Nephron progenitor cell (in vitro differentiated cells): ENCODE measurements around the gene MAP6.

ENCODE experiments used
- DNase-seq: peaks from one replicate; pipeline ENCODE4 v3.0.0; 2021
- H3K27ac Mint-ChIP-seq: 2 replicates; pipeline ENCODE4 v1.8.0; 2021; ENCODE audit warnings: mild to moderate bottlenecking, moderate library complexity, mixed read lengths
- H3K27me3 Mint-ChIP-seq: 2 replicates; pipeline ENCODE4 v1.8.0; 2021; ENCODE audit warnings: mild to moderate bottlenecking, low read depth, mixed read lengths; ENCODE audit not compliant: poor library complexity
- H3K36me3 Mint-ChIP-seq: 2 replicates; pipeline ENCODE4 v1.8.0; 2021; ENCODE audit warnings: low read depth, mixed read lengths
- H3K4me1 Mint-ChIP-seq: 2 replicates; pipeline ENCODE4 v1.8.0; 2021; ENCODE audit warnings: mixed read lengths
- H3K4me3 Mint-ChIP-seq: 2 replicates; pipeline ENCODE4 v1.8.0; 2021; ENCODE audit warnings: mild to moderate bottlenecking, moderate library complexity, mixed read lengths
- H3K9me3 Mint-ChIP-seq: 2 replicates; pipeline ENCODE4 v1.8.0; 2021; ENCODE audit warnings: mild to moderate bottlenecking, moderate library complexity, mixed read lengths
- CTCF ChIP-seq: fragments of 200-600 bp; sonication (generic); IDR thresholded peaks from 2 replicates; pipeline ENCODE4 v1.5.0; 2021; ENCODE audit warnings: antibody characterized with exemption

MAP6 gene

GRCh38 chr11:75706260-75706729 lies 37.5 kb upstream of the MAP6 start:
- no peak overlapping the region for H3K4me3 Mint-ChIP-seq
- peaks cover 19% of the 10 kb centered on the region for H3K9me3 Mint-ChIP-seq

DNA sequence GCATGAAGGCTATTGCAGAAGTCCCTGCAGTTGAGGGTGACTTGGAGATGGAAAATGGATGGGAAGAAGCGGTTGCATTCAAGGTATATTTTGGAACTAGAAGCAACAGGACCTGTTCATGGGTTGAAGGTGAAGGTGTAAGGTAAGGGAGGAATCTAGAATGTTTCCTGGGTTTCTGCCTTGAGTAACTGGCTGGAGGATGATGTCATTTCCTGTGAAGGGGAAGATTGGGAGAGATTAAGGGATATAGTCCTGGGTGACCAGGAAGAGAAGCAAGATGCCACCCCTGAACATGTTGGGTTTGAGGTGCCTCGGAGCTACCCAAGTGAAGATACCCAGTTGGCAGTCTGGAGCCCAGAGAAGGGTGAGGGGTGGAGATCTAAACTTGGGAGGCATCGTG lies 36.7 kb upstream of the MAP6 start:
- no peak overlapping the region for H3K27ac Mint-ChIP-seq
- peaks cover 23% of the 10 kb centered on the region for H3K27me3 Mint-ChIP-seq
- H3K4me3 Mint-ChIP-seq = no peak overlapping the region
- no peaks in the 10 kb centered on the region for H3K4me1 Mint-ChIP-seq
- H3K36me3 Mint-ChIP-seq = no peaks in the 10 kb centered on the region
- peaks cover 19% of the 10 kb centered on the region for H3K9me3 Mint-ChIP-seq
- no peak for DNase-seq
- TF ChIP-seq CTCF = no peak

More at GRCh38 chr11:75706260-75706729, 37.5 kb upstream of the MAP6 start:
- peak; percentile 91 for TF ChIP-seq CTCF
- Mint-ChIP-seq H3K27ac (no peak overlapping the region), H3K36me3 (no peaks in the 10 kb centered on the region), H3K4me1 (no peaks in the 10 kb centered on the region), H3K27me3 (peaks cover 25% of the 10 kb centered on the region)
- DNase-seq = peak; percentile 71

DNA sequence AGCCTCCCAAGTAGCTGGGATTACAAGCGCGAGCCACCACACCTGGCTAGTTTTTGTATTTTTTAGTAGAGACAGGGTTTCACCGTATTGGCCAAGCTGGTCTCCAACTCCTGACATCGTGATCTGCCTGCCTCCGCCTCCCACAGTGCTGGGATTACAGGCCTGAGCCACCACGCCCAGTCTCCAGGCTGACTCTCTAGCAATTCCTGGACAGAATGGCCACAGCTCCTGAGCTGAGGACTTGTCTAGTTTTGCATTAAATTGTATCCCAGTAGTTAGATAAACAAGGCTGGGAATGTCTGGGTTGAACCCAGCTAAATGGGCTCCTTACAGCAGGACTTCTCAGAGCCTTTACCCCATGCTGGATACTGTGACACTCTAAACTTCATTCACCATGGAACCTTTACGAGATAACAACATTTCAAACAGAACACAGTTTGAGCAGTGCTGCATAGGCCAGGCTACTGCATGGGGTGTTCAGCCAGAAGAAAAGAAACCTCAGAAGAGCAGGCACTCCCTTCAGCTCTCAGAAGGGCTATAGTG lies 34.9 kb upstream of the MAP6 start:
- TF ChIP-seq CTCF = no peak
- DNase-seq = no peak
- Mint-ChIP-seq H3K4me3 (no peak overlapping the region), H3K4me1 (no peaks in the 10 kb centered on the region), H3K36me3 (no peaks in the 10 kb centered on the region), H3K27me3 (peaks cover 24% of the 10 kb centered on the region), H3K9me3 (peaks cover 19% of the 10 kb centered on the region), H3K27ac (no peak overlapping the region)

DNA sequence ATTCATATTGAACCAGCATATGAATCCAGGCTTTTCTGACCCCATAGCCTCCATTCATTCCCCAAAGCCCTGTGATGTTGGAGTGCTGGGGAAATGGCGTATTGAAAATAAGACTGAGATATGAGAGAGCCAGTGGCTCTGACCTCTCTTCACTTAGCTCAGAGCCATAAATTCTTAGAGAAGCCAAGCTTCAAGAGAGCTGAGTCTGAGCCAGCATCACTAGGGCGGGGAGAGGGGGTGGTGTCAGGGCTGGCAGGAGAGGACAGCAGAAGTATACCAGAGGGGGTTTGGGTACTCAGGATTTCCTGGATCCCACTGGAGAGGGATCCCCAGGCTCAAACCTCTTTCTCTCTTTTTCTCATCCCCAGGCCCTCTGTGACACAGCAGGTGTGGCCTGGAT lies 32.1 kb upstream of the MAP6 start:
- TF ChIP-seq CTCF = no peak
- no peaks in the 10 kb centered on the region for H3K4me1 Mint-ChIP-seq
- H3K9me3 Mint-ChIP-seq = peaks cover 5% of the 10 kb centered on the region
- no peak overlapping the region for H3K27ac Mint-ChIP-seq
- no peaks in the 10 kb centered on the region for H3K36me3 Mint-ChIP-seq
- DNase-seq = no peak
- H3K4me3 Mint-ChIP-seq = no peak overlapping the region
- peaks cover 37% of the 10 kb centered on the region for H3K27me3 Mint-ChIP-seq

DNA sequence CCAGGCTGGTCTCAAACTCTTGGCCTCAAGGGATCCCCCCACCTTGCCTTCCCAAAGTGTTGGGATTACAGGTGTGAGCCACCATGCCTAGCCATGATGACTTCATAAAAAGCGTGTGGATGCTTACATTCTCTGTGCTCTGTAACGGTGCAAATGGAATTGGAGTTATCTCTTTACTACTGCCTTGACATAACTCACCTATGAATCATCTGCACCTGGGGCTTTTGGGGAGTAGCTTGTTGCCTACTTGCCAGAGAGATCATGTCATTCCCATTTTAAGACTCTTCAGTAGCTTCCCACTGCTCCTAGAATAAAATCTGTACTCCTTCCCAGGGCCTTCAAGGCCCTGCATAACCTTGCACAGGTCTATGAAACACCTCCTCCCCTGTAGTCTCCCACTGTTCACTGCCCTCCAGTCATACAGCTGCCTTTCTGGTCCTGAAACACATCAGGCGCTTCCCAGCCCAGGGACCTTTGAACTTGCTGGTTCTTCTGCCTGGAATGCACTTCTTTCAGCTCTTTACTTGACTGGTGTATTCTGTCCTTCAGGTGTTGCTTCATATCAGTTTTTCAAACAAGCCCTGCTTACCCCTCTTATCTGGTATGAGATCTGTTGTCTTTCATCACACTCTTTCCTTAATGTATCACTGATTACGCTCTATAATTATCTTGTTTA lies 29.2 kb upstream of the MAP6 start:
- DNase-seq = no peak
- no peak overlapping the region for H3K27ac Mint-ChIP-seq
- H3K4me3 Mint-ChIP-seq = no peak overlapping the region
- TF ChIP-seq CTCF = no peak
- peaks cover 46% of the 10 kb centered on the region for H3K27me3 Mint-ChIP-seq
- H3K36me3 Mint-ChIP-seq = no peaks in the 10 kb centered on the region
- no peaks in the 10 kb centered on the region for H3K4me1 Mint-ChIP-seq
- peaks cover 15% of the 10 kb centered on the region for H3K9me3 Mint-ChIP-seq

- DNase-seq = no peak
- no peak overlapping the region for H3K4me3 Mint-ChIP-seq
- H3K36me3 Mint-ChIP-seq = no peaks in the 10 kb centered on the region
- H3K27ac Mint-ChIP-seq = no peak overlapping the region
- peaks cover 44% of the 10 kb centered on the region for H3K27me3 Mint-ChIP-seq
- H3K4me1 Mint-ChIP-seq = peaks cover 10% of the 10 kb centered on the region
- H3K9me3 Mint-ChIP-seq = peaks cover 15% of the 10 kb centered on the region
- TF ChIP-seq CTCF = no peak
Observed at GRCh38 chr11:75691804-75692203, 23.0 kb upstream of the MAP6 start.
